Measurements from ENCODE around the gene NME4. TPM values are rescaled to one million over a fixed set of nuclear protein-coding genes. Genes with fewer than 3 reads are reported as not detected.

Gene NME4
- total and polyA plus RNA-seq, 11 donors: 37.5 to 103 (median 73.8) TPM

DNA sequence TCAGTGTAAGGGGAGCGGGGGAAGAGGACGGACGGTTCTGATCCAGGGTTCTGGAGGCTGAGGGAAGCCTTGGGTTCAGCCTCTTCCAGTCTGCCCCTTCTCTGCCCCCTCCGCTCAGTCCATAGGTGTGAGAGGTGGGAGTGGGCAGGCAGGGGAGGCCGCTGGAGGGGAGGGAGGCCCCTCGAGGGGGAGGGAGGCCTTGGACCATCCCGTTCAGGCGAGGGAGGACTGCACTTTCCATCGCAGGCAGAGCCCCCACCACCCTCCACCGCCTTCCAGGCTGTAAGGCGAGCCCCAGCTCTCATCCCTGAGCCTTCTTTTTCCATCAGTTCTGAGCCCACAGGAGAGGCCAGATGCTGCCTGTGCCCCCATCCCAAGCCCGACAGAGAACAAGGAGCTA lies 40.3 kb upstream of the NME4 start:
- intact Hi-C loops (cut with DNase I): loop anchor here in 2 of 10 donors (10.0 kb wide), 1 partner anchor 132 kb away; the partner anchor contains the start of gene LUC7L (in 2 of the 2)
- Histone ChIP-seq H3K4me1 (peaks cover 0 to 10% (median 3%) of the 10 kb centered on the region in 12 donors), H3K9me3 (no peaks in the 10 kb centered on the region), H3K4me3 (no peak overlapping the region), H3K36me3 (no peaks in the 10 kb centered on the region), H3K27me3 (no peaks in the 10 kb centered on the region), H3K27ac (no peak overlapping the region)
- DNase-seq (no peak), ATAC-seq (no peak)
- TF ChIP-seq, protein P1, sequence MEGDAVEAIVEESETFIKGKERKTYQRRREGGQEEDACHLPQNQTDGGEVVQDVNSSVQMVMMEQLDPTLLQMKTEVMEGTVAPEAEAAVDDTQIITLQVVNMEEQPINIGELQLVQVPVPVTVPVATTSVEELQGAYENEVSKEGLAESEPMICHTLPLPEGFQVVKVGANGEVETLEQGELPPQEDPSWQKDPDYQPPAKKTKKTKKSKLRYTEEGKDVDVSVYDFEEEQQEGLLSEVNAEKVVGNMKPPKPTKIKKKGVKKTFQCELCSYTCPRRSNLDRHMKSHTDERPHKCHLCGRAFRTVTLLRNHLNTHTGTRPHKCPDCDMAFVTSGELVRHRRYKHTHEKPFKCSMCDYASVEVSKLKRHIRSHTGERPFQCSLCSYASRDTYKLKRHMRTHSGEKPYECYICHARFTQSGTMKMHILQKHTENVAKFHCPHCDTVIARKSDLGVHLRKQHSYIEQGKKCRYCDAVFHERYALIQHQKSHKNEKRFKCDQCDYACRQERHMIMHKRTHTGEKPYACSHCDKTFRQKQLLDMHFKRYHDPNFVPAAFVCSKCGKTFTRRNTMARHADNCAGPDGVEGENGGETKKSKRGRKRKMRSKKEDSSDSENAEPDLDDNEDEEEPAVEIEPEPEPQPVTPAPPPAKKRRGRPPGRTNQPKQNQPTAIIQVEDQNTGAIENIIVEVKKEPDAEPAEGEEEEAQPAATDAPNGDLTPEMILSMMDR (IDR thresholded peaks at IDR 0.05): no peak
- WGBS, 4 donors: 64 to 71% (median 67%) methylated on average over 12 of the region's 12 CpGs

DNA sequence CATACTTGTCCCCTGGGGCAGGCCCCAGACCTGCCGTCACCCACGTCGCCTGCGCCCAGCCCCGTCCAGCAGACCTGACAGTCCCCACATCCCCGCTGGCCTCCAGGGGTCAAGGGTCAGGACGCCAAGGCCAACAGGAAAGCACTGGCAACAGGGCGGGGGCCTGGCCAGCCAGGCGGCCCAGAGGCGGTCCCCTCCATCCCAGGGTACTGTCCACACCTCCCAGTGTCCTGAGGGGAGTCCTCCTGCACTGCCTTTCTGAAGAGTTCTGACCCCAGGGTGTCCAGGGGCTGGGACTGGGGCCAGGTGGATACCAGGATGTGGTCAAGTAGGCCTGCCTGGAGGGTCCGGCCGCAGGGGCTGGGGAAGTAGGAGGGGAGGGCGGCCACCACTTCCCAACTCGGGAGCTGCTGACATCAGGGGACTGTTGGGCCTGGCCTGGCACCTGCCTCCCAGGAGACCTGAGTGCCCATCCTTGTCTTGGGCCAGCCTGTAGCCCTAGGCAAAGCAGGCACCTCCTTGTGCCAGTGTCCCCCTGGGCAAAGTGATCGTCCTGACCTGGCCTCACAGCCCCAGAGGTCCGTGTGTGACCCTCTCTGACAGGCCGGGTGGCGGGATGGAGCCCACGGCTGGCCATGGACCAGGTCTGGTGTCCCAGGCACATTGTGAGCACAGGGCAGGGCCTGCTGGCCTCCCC lies 37.8 kb upstream of the NME4 start:
- Histone ChIP-seq H3K4me1 (no peaks in the 10 kb centered on the region), H3K36me3 (no peaks in the 10 kb centered on the region), H3K4me3 (no peak overlapping the region), H3K27me3 (peaks cover 0 to 6% (median 0%) of the 10 kb centered on the region in 9 donors), H3K27ac (no peak overlapping the region), H3K9me3 (no peaks in the 10 kb centered on the region)
- intact Hi-C loops (cut with DNase I): loop anchor here in 2 of 10 donors (10.0 kb wide), 1 partner anchor 134 kb away; the partner anchor contains the start of gene LUC7L (in 2 of the 2)
- no peak for ATAC-seq
- 73 to 80% (median 79%) methylated on average over 17 to 19 of the region's 19 CpGs for WGBS, 4 donors
- DNase-seq: peak in 1 of 5 donors; percentile 19
- no peak for TF ChIP-seq POLR2A (IDR thresholded peaks at IDR 0.05)
- TF ChIP-seq, protein P1 (IDR thresholded peaks at IDR 0.05): no peak

GRCh38 chr16:359871-360697 lies 36.9 kb upstream of the NME4 start:
- WGBS, 4 donors: 90 to 92% (median 91%) methylated on average over 44 to 47 of the region's 47 CpGs
- DNase-seq (no peak), ATAC-seq (no peak)
- intact Hi-C loops (cut with DNase I): loop anchor here in 8 of 10 donors (5.0 to 10.0 kb wide), 3 partner anchors 135 to 253 kb away; partner anchors contain the start of gene LUC7L (in 2 of the 8)
- TF ChIP-seq, protein P1 (IDR thresholded peaks at IDR 0.05): no peak
- TF ChIP-seq POLR2A (IDR thresholded peaks at IDR 0.05): no peak
- Histone ChIP-seq H3K4me3 (no peak overlapping the region), H3K27me3 (peaks cover 0 to 6% (median 0%) of the 10 kb centered on the region in 9 donors), H3K27ac (no peak overlapping the region), H3K4me1 (no peaks in the 10 kb centered on the region), H3K9me3 (no peaks in the 10 kb centered on the region), H3K36me3 (no peaks in the 10 kb centered on the region)
